HCEC 1CT (cell line): Measurements from ENCODE around the gene SEL1L2.
A peak's percentile ranks its signal among the peaks of the same experiment; 100 is the strongest.

Source experiments
- DNase-seq: peaks from one replicate; pipeline ENCODE4 v3.0.0-alpha.2; 2017

Gene SEL1L2

DNA sequence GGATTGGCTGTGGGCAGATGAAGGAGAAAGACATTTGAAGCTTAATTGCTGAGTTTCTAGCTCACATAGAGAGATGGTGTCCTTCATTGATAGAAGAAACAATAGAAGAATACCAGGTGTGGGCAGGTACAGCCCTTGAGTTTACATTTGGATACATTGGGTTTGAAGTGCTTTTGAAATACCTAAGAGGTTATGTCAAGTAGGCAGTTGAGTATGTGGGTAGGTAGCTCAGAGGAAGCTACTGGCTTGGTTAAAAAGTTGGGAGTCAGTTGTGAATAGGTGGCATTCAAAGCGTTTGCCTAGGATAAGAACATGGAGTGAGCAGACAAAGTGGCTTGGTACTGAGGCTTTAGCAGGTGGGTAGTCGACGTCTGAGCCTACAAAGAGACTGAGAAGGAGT lies 180.6 kb downstream of the SEL1L2 start:
- no peak for DNase-seq

DNA sequence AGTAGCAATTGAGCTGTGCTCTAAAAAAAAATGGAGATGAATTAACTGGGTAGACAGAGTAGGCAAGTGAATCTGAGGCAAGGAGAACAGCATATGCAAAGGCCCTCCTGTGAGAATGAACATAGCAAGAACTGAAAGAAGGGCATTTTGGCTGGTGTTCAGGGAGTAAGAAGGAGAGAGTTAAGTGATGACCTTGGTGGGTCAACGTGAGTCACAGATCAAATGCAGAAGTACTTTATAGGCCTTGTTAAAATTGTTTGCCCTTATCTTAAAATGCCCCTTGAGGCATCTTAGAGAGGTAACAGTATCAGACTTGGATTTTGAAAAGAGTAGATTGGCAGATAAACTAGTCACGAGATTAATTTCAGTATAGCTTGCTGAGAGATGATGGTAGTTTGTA lies 181.0 kb downstream of the SEL1L2 start:
- DNase-seq = no peak

DNA sequence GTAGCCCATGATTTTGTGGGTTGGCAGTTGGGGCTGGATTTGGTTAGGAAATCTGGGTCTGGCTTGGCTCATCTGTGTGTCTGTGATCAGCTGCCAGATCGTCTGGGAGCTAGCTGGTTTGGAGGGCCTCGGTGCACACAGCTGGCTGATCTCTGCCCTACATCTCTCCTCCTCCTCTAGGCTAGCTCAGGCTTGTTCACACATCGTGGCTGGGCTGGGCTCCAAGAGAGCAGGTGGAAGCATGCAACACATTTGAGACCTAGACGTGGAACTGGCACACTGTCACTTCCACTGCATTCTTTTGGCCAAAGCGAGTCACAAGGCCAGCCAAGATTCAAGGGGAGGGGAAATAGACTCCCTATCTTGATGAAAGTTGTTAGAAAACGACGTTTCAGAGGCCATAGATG lies 189.7 kb downstream of the SEL1L2 start:
- peak; percentile 87 for DNase-seq

GRCh38 chr20:13799974-13800373 lies 190.4 kb downstream of the SEL1L2 start:
- no peak for DNase-seq
